ENCODE results near the gene BCAS3. TPM values are rescaled to one million over a fixed set of nuclear protein-coding genes. Genes with fewer than 3 reads are reported as not detected.
A peak's percentile ranks its signal among the peaks of the same experiment; 100 is the strongest.

Gene BCAS3
- polyA plus RNA-seq, 1 experiment, result 17.5 TPM

DNA sequence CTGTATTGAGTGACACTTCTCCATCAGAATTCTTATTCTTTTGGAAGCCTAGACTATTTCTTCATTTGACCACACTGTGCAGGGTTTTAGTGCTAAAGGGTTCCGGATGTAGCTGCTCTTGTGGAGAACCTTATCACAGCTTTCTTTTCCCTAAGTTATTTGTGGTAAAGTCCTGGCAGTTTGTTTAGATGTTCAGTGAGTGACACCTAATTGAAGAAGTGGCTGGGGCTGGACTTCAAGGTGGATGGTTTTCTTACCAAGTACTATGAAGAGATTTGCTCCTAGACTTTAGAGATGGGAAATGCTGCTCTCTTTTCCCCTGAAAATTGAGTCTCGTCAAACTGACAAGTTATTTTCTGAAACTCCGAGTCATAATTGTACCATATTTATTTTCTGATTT is 578.0 kb downstream of the BCAS3 start:
- no peak for DNase-seq (ENCODE audit: low read depth, low spot score)
- Histone ChIP-seq H3K27me3 (ENCODE audit: control insufficient read depth, insufficient read depth, low read length) (no peaks in the 10 kb centered on the region), H3K4me3 (ENCODE audit: low read depth, low read length) (no peak overlapping the region), H3K27ac (ENCODE audit: low read depth, low read length) (no peak overlapping the region), H3K9me3 (ENCODE audit: control insufficient read depth, insufficient read depth, low read length) (no peaks in the 10 kb centered on the region)
- CTCF ChIA-PET, result interaction anchor here (1.1 kb wide), 1 partner anchor 284 kb away, joined by 3 read pairs; no protein-coding TSS in a partner anchor
- TF ChIP-seq, protein P1, sequence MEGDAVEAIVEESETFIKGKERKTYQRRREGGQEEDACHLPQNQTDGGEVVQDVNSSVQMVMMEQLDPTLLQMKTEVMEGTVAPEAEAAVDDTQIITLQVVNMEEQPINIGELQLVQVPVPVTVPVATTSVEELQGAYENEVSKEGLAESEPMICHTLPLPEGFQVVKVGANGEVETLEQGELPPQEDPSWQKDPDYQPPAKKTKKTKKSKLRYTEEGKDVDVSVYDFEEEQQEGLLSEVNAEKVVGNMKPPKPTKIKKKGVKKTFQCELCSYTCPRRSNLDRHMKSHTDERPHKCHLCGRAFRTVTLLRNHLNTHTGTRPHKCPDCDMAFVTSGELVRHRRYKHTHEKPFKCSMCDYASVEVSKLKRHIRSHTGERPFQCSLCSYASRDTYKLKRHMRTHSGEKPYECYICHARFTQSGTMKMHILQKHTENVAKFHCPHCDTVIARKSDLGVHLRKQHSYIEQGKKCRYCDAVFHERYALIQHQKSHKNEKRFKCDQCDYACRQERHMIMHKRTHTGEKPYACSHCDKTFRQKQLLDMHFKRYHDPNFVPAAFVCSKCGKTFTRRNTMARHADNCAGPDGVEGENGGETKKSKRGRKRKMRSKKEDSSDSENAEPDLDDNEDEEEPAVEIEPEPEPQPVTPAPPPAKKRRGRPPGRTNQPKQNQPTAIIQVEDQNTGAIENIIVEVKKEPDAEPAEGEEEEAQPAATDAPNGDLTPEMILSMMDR (IDR thresholded peaks at IDR 0.05; ENCODE audit: low read depth, low read length), result no peak
- POLR2A ChIA-PET, result no interaction called here

DNA sequence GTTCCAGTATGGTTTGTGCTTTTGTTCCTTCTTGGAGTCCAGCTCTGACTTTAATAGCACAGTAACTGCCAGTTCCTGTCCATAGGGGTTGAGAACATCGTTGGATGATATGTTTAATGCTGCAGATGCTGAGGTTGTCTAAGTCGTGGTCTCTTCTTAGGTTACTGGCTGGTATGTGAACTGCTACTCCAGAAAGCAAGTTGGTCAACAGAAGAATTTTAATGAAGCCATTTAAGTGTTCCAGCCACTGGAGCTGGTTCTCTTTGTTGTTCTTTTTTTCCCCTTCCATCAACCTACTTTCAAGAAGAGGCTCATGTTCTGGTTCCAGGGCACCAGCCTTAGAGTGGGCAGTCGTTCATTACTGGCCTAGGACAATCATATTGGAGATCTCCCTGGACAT is 581.7 kb downstream of the BCAS3 start:
- no peak overlapping the region for H3K4me3 ChIP-seq (ENCODE audit: low read depth, low read length)
- no peaks in the 10 kb centered on the region for H3K9me3 ChIP-seq (ENCODE audit: control insufficient read depth, insufficient read depth, low read length)
- H3K27ac ChIP-seq (ENCODE audit: low read depth, low read length), result no peak overlapping the region
- CTCF ChIA-PET, result interaction anchor here (0.7 to 1.1 kb wide), 3 partner anchors 24 to 251 kb away, joined by 3 to 6 read pairs (median 6); no protein-coding TSS in a partner anchor
- DNase-seq (ENCODE audit: low read depth, low spot score), result no peak
- TF ChIP-seq, protein P1 (IDR thresholded peaks at IDR 0.05; ENCODE audit: low read depth, low read length), result peak; percentile 28; the same call in 1 of the 2 replicates
- H3K27me3 ChIP-seq (ENCODE audit: control insufficient read depth, insufficient read depth, low read length), result no peaks in the 10 kb centered on the region
- POLR2A ChIA-PET, result interaction anchor here (0.6 to 1.1 kb wide), 3 partner anchors 20 to 50 kb away, joined by 3 to 4 read pairs (median 3); no protein-coding TSS in a partner anchor

DNA sequence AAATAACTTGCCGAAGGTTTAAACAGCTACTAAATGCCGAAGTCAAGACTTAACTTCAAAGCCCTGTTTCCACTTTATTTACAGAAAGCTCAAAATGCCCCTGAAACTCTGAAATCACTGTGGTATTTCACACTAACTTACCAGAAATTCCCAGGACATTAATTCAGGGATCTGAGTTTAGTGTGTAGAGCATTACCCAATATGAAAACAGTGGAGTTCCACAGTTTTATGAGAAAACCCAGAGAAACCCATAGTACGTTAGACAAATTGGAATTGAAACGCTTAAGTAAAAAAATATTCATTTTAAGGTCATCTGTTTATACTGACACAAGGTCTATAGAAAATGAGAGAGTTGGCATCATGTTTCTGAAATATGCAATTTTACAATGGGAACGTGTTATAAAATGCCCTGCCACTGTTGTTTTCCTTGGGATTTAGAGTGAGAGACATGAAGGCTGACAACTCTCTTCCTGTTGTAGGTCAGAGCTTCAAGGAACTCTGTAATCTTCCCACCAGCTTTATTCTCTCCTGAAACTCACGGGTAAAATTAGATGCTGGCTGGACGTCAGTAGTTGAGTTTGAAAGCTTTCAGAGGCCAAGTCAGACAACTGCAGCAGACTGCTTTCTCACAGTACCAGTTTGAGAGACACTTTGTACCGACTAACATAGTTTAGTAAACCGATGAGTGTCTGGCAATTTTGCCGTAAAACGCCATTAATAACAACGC is 582.6 kb downstream of the BCAS3 start:
- CTCF ChIA-PET, result interaction anchor here (1.1 kb wide), 1 partner anchor 51 kb away, joined by 6 read pairs; no protein-coding TSS in a partner anchor
- TF ChIP-seq, protein P1 (IDR thresholded peaks at IDR 0.05; ENCODE audit: low read depth, low read length), result no peak
- POLR2A ChIA-PET, result interaction anchor here (0.7 to 1.1 kb wide), 2 partner anchors 51 to 239 kb away, joined by 3 to 4 read pairs; no protein-coding TSS in a partner anchor

DNA sequence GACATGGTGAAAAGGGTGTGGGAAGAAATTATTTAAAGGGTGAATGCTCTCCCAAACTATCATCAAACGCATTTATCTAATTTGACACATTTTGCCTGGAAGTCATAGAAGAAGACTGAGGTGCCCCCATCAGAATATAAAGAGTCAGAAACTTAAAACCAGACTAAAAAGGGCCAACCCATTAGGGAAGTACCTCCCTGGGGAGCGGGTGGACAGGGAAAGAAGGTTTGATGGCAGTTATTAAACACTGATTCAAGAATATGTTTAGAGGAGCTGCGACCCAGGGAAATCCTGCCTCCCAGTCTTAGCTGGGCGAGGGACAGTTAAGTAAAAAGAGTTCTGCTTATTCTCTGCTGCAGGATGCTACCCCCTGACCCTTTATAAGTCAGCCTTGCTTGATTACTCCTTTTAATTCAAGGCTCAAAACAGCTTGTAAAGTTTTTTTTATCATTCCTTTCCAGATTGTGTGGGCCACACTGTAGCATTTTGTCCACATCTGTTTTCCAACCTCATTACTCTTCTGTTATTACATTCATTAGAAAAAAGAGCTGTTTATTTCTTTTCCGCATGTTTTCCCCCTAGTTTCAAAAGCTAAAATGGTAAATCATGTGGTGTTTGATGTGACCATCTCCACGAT is 583.5 kb downstream of the BCAS3 start:
- no peak overlapping the region for H3K4me3 ChIP-seq (ENCODE audit: low read depth, low read length)
- no peak for DNase-seq (ENCODE audit: low read depth, low spot score)
- no peaks in the 10 kb centered on the region for H3K9me3 ChIP-seq (ENCODE audit: control insufficient read depth, insufficient read depth, low read length)
- CTCF ChIA-PET, result interaction anchor here (0.8 to 1.4 kb wide), 5 partner anchors 14 to 540 kb away, joined by 3 read pairs; no protein-coding TSS in a partner anchor
- POLR2A ChIA-PET, result interaction anchor here (0.9 kb wide), 1 partner anchor 9 kb away, joined by 5 read pairs; no protein-coding TSS in a partner anchor
- TF ChIP-seq, protein P1 (IDR thresholded peaks at IDR 0.05; ENCODE audit: low read depth, low read length), result no peak
- no peak overlapping the region for H3K27ac ChIP-seq (ENCODE audit: low read depth, low read length)
- H3K27me3 ChIP-seq (ENCODE audit: control insufficient read depth, insufficient read depth, low read length), result no peaks in the 10 kb centered on the region

More for the DNA sequence above, 582.6 kb downstream of the BCAS3 start:
- Histone ChIP-seq H3K4me3 (ENCODE audit: low read depth, low read length) (no peak overlapping the region), H3K9me3 (ENCODE audit: control insufficient read depth, insufficient read depth, low read length) (no peaks in the 10 kb centered on the region), H3K27me3 (ENCODE audit: control insufficient read depth, insufficient read depth, low read length) (no peaks in the 10 kb centered on the region), H3K27ac (ENCODE audit: low read depth, low read length) (peak overlapping the region; percentile 49)
- no peak for DNase-seq (ENCODE audit: low read depth, low spot score)

DNA sequence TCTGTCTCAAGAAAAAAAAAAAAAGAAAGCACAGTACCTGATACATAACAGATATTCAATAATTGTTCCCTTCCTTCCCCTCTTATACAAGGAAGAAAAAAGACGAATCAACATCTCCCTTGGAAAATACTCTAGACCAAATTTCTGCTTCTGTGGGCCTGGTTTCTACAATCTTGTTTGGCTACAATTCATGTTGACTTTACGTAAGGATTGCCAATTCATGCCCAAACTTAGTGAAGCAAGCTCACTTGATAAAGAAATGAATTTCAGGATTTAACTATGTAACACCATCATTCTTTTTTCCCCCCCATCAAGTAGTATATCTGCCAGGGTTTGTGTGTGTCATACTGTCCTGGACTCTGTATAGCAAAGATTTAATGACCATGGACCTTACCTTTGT is 587.7 kb downstream of the BCAS3 start:
- Histone ChIP-seq H3K4me3 (ENCODE audit: low read depth, low read length) (no peak overlapping the region), H3K27ac (ENCODE audit: low read depth, low read length) (no peak overlapping the region), H3K27me3 (ENCODE audit: control insufficient read depth, insufficient read depth, low read length) (no peaks in the 10 kb centered on the region), H3K9me3 (ENCODE audit: control insufficient read depth, insufficient read depth, low read length) (no peaks in the 10 kb centered on the region)
- ChIA-PET CTCF (no interaction called here), POLR2A (no interaction called here)
- TF ChIP-seq, protein P1 (IDR thresholded peaks at IDR 0.05; ENCODE audit: low read depth, low read length), result no peak
- no peak for DNase-seq (ENCODE audit: low read depth, low spot score)
